Panc1 (cell line): ENCODE data around the gene NHS. TPM values are rescaled to one million over a fixed set of nuclear protein-coding genes. Genes with fewer than 3 reads are reported as not detected.

Experiments used
- ATAC-seq: fragments of 200-7000 bp; cut with Tn5 transposase; 2 replicates; pipeline ENCODE4 v1.9.1; 2020; ENCODE audit warnings: mild to moderate bottlenecking, moderate library complexity
- BruUV-seq: library from RNA; stranded (reverse); fragments of 400-500 nt; replicated peaks from 2 replicates; lab custom pipeline; 2021; lab: Mats Ljungman, UMichigan
- CTCF ChIA-PET: fragments of 300-600 bp; sonication (Branson Sonifier 250); formaldehyde crosslinking; loops from one replicate; lab custom pipeline; 2022; ENCODE audit warnings: antibody characterized with exemption; lab: Charles Lee
- POLR2A ChIA-PET: fragments of 300-600 bp; sonication (Branson Sonifier 250); formaldehyde crosslinking; loops from one replicate; lab custom pipeline; 2022; ENCODE audit warnings: antibody characterized with exemption; lab: Charles Lee
- DNase-seq: peaks from one replicate; pipeline ENCODE4 v3.0.0-alpha.2; 2010; ENCODE audit warnings: low read depth, low spot score
- H3K27ac ChIP-seq: 2 replicates; pipeline ENCODE4 v1.5.1; 2011; ENCODE audit warnings: mild to moderate bottlenecking, low read length, inconsistent platforms
- H3K27me3 ChIP-seq: fragments of 200-500 bp; sonication (Bioruptor generic); 2 replicates; pipeline ENCODE4 v1.6.0; 2014; ENCODE audit warnings: low read length, inconsistent platforms; ENCODE audit not compliant: control insufficient read depth, insufficient read depth
- H3K36me3 ChIP-seq: fragments of 200-500 bp; sonication (Bioruptor generic); 2 replicates; pipeline ENCODE4 v1.5.1; 2014; ENCODE audit warnings: inconsistent platforms, mild to moderate bottlenecking, low read length, moderate library complexity; ENCODE audit not compliant: control insufficient read depth, insufficient read depth
- H3K4me1 ChIP-seq: 2 replicates; pipeline ENCODE4 v1.5.1; 2011; ENCODE audit warnings: inconsistent platforms, mild to moderate bottlenecking, low read length, moderate library complexity; ENCODE audit not compliant: control insufficient read depth, insufficient read depth
- H3K4me3 ChIP-seq, 2 experiments: 2 replicates each; pipeline ENCODE4 v1.5.1; 2011 to 2012; ENCODE audit warnings: low read depth in 2 of 2, low read length in 2 of 2, mild to moderate bottlenecking in 2 of 2, inconsistent platforms in 1 of 2, moderate library complexity in 1 of 2
- H3K9me3 ChIP-seq: fragments of 200-500 bp; sonication (Bioruptor generic); 2 replicates; pipeline ENCODE4 v1.5.1; 2014; ENCODE audit warnings: low read depth, mild to moderate bottlenecking, inconsistent platforms, low read length, moderate library complexity; ENCODE audit not compliant: control insufficient read depth, insufficient read depth
- CTCF ChIP-seq: fragments of 450-650 bp; IDR thresholded peaks from 2 replicates; pipeline ENCODE4 v1.5.1; 2017; ENCODE audit warnings: mild to moderate bottlenecking
- POLR2AphosphoS5 ChIP-seq: IDR thresholded peaks from 2 replicates; pipeline ENCODE4 v1.6.1; 2012; ENCODE audit warnings: mild to moderate bottlenecking, low read depth, low read length, moderate library complexity
- REST ChIP-seq, 2 experiments: IDR thresholded peaks; 2 replicates each; pipeline ENCODE4 v1.6.1; 2011 to 2012; ENCODE audit warnings: low read depth in 2 of 2, control low read depth in 1 of 2, low read length in 1 of 2, mild to moderate bottlenecking in 1 of 2, moderate library complexity in 1 of 2; ENCODE audit not compliant: insufficient read depth in 1 of 2
- SIN3A ChIP-seq: IDR thresholded peaks from 2 replicates; pipeline ENCODE4 v1.6.1; 2012; ENCODE audit warnings: low read depth, mild to moderate bottlenecking, low read length, moderate library complexity, borderline replicate concordance; ENCODE audit not compliant: insufficient read depth
- TCF7L2 ChIP-seq: IDR thresholded peaks from 2 replicates; pipeline ENCODE4 v1.6.1; 2011; ENCODE audit warnings: mild to moderate bottlenecking, low read depth, low read length, inconsistent platforms
- in situ Hi-C: cut with HindIII; loops from 2 replicates; pipeline ENCODE4 v1.10.0; 2016; ENCODE audit warnings: low sequenced_read_pairs, low pct_unique_long_range_greater_than_20kb
- intact Hi-C: fragments of 100-400 bp; cut with micrococcal nuclease; formaldehyde crosslinking; loops from one replicate; pipeline ENCODE4 v1.10.0; 2022; ENCODE audit not compliant: unreplicated experiment
- total RNA-seq: library from RNA; stranded (reverse); gene quantifications from one replicate; pipeline ENCODE4 v1.2.1, GENCODE V29; 2021; ENCODE audit not compliant: unreplicated experiment

NHS gene
- total RNA-seq, 1 experiment from 2014 or later: 0.80 TPM

- no peak for DNase-seq
- H3K27me3 ChIP-seq: no peaks in the 10 kb centered on the region
- ATAC-seq: no peak
- H3K9me3 ChIP-seq: no peaks in the 10 kb centered on the region
- intact Hi-C loops: no loop called here
- in situ Hi-C loops: no loop called here
- no TSS peak for BruUV-seq
- no peak overlapping the region for H3K27ac ChIP-seq
- no peaks in the 10 kb centered on the region for H3K4me1 ChIP-seq
- no peaks in the 10 kb centered on the region for H3K36me3 ChIP-seq
- ChIA-PET POLR2A (no interaction called here), CTCF (no interaction called here)
- TF ChIP-seq SIN3A (no peak), REST (IDR thresholded peaks at IDR 0.05; ENCODE audit: insufficient read depth in 1 of 2, low read depth in 2 of 2, low read length in 1 of 2) (no peak), POLR2AphosphoS5 (no peak), TCF7L2 (no peak), CTCF (no peak)
- no peak overlapping the region for H3K4me3 ChIP-seq
Measured at GRCh38 chrX:17403189-17403691, 28.2 kb downstream of the NHS start.

GRCh38 chrX:17403972-17404371 is 29.0 kb downstream of the NHS start:
- no TSS peak for BruUV-seq
- POLR2A ChIA-PET: no interaction called here
- H3K9me3 ChIP-seq: no peaks in the 10 kb centered on the region
- in situ Hi-C loops: no loop called here
- DNase-seq: no peak
- H3K4me3 ChIP-seq: no peak overlapping the region
- ATAC-seq: no peak
- TF ChIP-seq POLR2AphosphoS5: no peak
- TF ChIP-seq TCF7L2: no peak
- no peak for TF ChIP-seq CTCF
- TF ChIP-seq REST (IDR thresholded peaks at IDR 0.05; ENCODE audit: insufficient read depth in 1 of 2, low read depth in 2 of 2, low read length in 1 of 2): no peak
- no peaks in the 10 kb centered on the region for H3K27me3 ChIP-seq
- no peaks in the 10 kb centered on the region for H3K36me3 ChIP-seq
- no peaks in the 10 kb centered on the region for H3K4me1 ChIP-seq
- intact Hi-C loops: no loop called here
- CTCF ChIA-PET: no interaction called here
- H3K27ac ChIP-seq: no peak overlapping the region
